RWPE2 (cell line): ENCODE measurements around the gene XK.

Experiments used
- ATAC-seq: fragments of 200-7000 bp; cut with Tn5 transposase; 3 replicates; pipeline ENCODE4 v1.9.1; 2021; ENCODE audit warnings: low read depth
- DNase-seq: peaks from one replicate; pipeline ENCODE4 v3.0.0-alpha.2; 2020; ENCODE audit warnings: low spot score
- H3K27ac ChIP-seq: fragments of 450-650 bp; 2 replicates; pipeline ENCODE4 v1.5.1; 2017; ENCODE audit warnings: mild to moderate bottlenecking; ENCODE audit not compliant: poor library complexity, severe bottlenecking
- H3K27me3 ChIP-seq: fragments of 250-450 bp; sonication (Bioruptor Pico); 2 replicates; pipeline ENCODE4 v1.5.1; 2021; ENCODE audit warnings: mild to moderate bottlenecking, moderate library complexity; ENCODE audit not compliant: insufficient read depth, poor library complexity, severe bottlenecking
- H3K36me3 ChIP-seq: fragments of 250-450 bp; sonication (Bioruptor Pico); 2 replicates; pipeline ENCODE4 v1.5.1; 2020; ENCODE audit warnings: low read depth, mild to moderate bottlenecking, moderate library complexity
- H3K4me1 ChIP-seq: fragments of 250-450 bp; sonication (Bioruptor Pico); 2 replicates; pipeline ENCODE4 v1.5.1; 2021; ENCODE audit warnings: mild to moderate bottlenecking, moderate library complexity; ENCODE audit not compliant: insufficient read depth, poor library complexity, severe bottlenecking
- H3K4me3 ChIP-seq: fragments of 250-450 bp; sonication (Bioruptor Pico); 2 replicates; pipeline ENCODE4 v1.5.1; 2021; ENCODE audit warnings: mild to moderate bottlenecking, moderate library complexity; ENCODE audit not compliant: severe bottlenecking
- H3K9me3 ChIP-seq: fragments of 250-450 bp; sonication (Bioruptor Pico); 2 replicates; pipeline ENCODE4 v1.5.1; 2021; ENCODE audit warnings: mild to moderate bottlenecking, moderate library complexity; ENCODE audit not compliant: severe bottlenecking
- CTCF ChIP-seq: fragments of 450-650 bp; IDR thresholded peaks from one replicate; pipeline ENCODE4 v1.5.1; 2017; ENCODE audit warnings: mild to moderate bottlenecking, moderate library complexity; ENCODE audit not compliant: poor library complexity, severe bottlenecking

The XK gene

GRCh38 chrX:37754516-37754915, 68.9 kb downstream of the XK start:
- Histone ChIP-seq H3K4me1 (no peaks in the 10 kb centered on the region), H3K9me3 (no peaks in the 10 kb centered on the region), H3K36me3 (no peaks in the 10 kb centered on the region), H3K27ac (no peak overlapping the region), H3K27me3 (no peaks in the 10 kb centered on the region), H3K4me3 (no peak overlapping the region)
- no peak for ATAC-seq
- DNase-seq = no peak
- TF ChIP-seq CTCF = no peak

DNA sequence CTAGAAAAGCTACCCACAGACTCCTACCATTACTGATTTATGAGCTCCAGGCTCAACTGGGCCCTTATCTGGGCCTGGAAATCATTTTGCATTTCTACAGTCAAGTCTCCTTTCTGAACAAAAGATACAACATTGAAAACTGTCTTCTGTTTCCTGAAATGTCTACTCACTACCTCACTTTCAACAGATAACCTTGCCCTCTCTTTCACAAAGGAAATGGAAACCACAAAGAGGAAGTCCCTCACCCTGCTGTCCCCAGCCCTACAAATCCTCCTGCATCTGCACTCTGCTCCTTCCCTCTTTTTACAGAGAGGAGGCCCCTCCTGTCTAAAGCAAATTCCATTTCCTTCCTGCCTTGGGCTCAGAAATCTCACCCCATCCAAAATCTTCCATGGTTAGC, 69.4 kb downstream of the XK start:
- no peak for DNase-seq
- TF ChIP-seq CTCF = no peak
- H3K4me1 ChIP-seq = no peaks in the 10 kb centered on the region
- no peaks in the 10 kb centered on the region for H3K36me3 ChIP-seq
- no peak for ATAC-seq
- H3K27me3 ChIP-seq = no peaks in the 10 kb centered on the region
- H3K9me3 ChIP-seq = no peaks in the 10 kb centered on the region
- H3K4me3 ChIP-seq = no peak overlapping the region
- H3K27ac ChIP-seq = no peak overlapping the region

DNA sequence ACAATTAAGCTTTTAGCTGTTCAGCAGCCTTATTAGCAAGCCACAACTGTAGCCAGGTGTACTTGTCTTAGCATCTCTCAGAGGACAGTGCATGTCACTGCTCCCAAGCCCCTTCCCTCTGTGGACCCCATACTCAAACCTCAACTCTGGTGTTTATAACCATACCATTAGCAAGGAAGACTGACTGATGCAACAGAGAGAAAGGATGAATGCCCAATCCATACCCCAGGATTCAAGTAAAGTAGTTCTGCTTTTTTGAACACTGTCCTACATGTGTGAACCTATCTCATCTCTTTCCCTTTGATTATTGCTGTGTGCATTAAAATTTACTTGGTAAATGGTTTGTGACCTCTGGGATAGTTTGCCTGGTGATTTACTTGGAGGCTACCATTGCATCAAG, 71.5 kb downstream of the XK start:
- DNase-seq (no peak), ATAC-seq (no peak)
- H3K27ac ChIP-seq = no peak overlapping the region
- H3K9me3 ChIP-seq = no peaks in the 10 kb centered on the region
- H3K4me1 ChIP-seq = no peaks in the 10 kb centered on the region
- no peaks in the 10 kb centered on the region for H3K36me3 ChIP-seq
- TF ChIP-seq CTCF = no peak
- H3K27me3 ChIP-seq = no peaks in the 10 kb centered on the region
- H3K4me3 ChIP-seq = no peak overlapping the region

DNA sequence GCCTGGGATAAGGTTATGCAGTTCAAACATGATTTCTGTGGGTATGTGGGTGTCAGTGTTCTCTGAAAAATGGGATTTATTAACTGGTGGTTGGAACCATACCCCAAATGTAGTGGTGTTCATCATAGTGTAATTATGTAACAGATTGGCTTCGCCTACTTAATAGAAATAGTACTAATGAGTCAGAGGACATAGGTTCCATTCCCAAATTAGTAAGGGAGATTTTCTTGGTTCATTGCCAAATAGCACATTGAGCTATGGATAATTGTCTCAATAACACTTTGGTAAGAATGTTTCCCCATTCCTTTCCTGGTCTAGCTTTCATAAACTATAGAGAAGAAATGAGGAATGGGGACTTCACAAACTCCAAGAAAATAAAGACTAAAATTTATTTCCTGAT, 73.8 kb downstream of the XK start:
- Histone ChIP-seq H3K27me3 (no peaks in the 10 kb centered on the region), H3K36me3 (no peaks in the 10 kb centered on the region), H3K4me1 (no peaks in the 10 kb centered on the region), H3K4me3 (no peak overlapping the region), H3K27ac (no peak overlapping the region), H3K9me3 (no peaks in the 10 kb centered on the region)
- TF ChIP-seq CTCF = no peak
- ATAC-seq (no peak), DNase-seq (no peak)

- Histone ChIP-seq H3K4me1 (no peaks in the 10 kb centered on the region), H3K27me3 (no peaks in the 10 kb centered on the region), H3K27ac (no peak overlapping the region), H3K4me3 (no peak overlapping the region), H3K9me3 (no peaks in the 10 kb centered on the region), H3K36me3 (no peaks in the 10 kb centered on the region)
- no peak for DNase-seq
- no peak for ATAC-seq
- no peak for TF ChIP-seq CTCF
Observed at GRCh38 chrX:37759878-37760418, 74.4 kb downstream of the XK start.
